Measurements from ENCODE around the gene GPNMB. TPM values are rescaled to one million over a fixed set of nuclear protein-coding genes. Genes with fewer than 3 reads are reported as not detected.

The GPNMB gene
- total RNA-seq, 6 experiments from 2014 or later, result 19.3 to 48.8 (median 44.1) TPM

DNA sequence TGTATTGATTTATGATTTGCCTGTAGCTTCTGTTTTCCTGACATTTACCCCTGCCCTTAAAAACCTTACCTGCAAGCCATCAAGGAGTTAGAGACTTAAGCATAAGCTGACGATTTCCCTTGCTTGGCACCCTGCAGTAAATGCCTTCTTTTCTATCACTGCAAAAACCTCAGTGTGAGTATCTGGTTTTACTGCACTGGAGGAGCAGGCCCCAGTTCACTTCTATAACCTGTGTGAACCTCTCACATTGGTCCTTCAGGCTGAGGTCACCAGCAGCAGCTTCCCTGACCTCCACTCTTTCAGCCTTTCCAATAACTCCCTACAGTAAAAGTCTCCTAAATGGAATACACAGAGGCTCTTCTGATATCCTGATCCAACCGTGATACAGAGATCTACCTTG is 34.2 kb upstream of the GPNMB start:
- Mint-ChIP-seq H3K36me3 (ENCODE audit: low read depth) (no peaks in the 10 kb centered on the region), H3K9me3 (no peaks in the 10 kb centered on the region), H3K4me1 (ENCODE audit: low read depth) (peaks cover 9% of the 10 kb centered on the region), H3K27ac (no peak overlapping the region), H3K4me3 (no peak overlapping the region), H3K27me3 (ENCODE audit: insufficient read depth) (peaks cover 5% of the 10 kb centered on the region; the same call in 1 of the 2 replicates)
- TF ChIP-seq, protein P1, sequence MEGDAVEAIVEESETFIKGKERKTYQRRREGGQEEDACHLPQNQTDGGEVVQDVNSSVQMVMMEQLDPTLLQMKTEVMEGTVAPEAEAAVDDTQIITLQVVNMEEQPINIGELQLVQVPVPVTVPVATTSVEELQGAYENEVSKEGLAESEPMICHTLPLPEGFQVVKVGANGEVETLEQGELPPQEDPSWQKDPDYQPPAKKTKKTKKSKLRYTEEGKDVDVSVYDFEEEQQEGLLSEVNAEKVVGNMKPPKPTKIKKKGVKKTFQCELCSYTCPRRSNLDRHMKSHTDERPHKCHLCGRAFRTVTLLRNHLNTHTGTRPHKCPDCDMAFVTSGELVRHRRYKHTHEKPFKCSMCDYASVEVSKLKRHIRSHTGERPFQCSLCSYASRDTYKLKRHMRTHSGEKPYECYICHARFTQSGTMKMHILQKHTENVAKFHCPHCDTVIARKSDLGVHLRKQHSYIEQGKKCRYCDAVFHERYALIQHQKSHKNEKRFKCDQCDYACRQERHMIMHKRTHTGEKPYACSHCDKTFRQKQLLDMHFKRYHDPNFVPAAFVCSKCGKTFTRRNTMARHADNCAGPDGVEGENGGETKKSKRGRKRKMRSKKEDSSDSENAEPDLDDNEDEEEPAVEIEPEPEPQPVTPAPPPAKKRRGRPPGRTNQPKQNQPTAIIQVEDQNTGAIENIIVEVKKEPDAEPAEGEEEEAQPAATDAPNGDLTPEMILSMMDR (IDR thresholded peaks at IDR 0.05), result no peak
- no peak for DNase-seq

DNA sequence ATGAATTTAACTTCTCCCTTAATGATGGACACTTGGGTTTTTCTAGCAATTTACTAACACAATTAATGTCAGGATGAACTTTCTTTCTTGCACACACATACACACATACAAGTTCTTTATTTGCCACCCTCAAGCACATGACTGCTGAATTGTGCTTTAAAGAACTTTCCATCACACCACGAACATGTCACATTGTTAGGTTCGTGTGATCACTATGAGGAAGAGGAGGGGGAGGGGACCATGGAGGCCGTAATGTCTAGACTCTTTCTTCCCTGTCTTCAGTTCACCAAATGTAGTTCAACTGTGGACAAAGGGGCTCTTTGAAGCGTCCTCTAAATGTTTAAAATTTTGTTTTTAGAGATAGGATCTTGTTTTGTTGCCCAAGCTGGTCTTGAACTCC is 33.7 kb upstream of the GPNMB start:
- Mint-ChIP-seq H3K27ac (no peak overlapping the region), H3K4me1 (ENCODE audit: low read depth) (peaks cover 5% of the 10 kb centered on the region), H3K36me3 (ENCODE audit: low read depth) (no peaks in the 10 kb centered on the region), H3K4me3 (no peak overlapping the region), H3K9me3 (no peaks in the 10 kb centered on the region), H3K27me3 (ENCODE audit: insufficient read depth) (peaks cover 5% of the 10 kb centered on the region; the same call in 1 of the 2 replicates)
- no peak for DNase-seq
- TF ChIP-seq, protein P1 (IDR thresholded peaks at IDR 0.05), result no peak

DNA sequence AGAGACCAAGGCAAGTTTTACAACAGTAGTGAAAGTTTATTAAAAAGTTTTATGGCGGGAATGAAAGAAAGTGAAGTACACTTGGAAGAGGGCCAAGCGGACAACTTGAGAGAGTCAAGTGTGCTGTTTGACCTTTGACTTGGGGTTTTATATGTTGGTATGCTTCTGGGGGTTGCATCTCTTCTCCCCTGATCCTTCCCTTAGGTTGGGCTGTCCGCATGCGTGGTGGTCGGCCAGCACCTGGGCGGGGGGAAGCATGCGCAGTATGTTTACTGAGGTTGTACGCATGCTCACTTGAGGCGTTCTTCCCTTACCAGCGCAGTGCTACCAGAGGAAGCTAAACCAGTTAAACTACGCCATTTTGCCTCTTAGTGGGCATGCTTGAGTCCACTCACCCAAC is 32.8 kb upstream of the GPNMB start:
- no peak for DNase-seq
- peaks cover 5% of the 10 kb centered on the region; the same call in 1 of the 2 replicates for H3K27me3 Mint-ChIP-seq (ENCODE audit: insufficient read depth)
- H3K36me3 Mint-ChIP-seq (ENCODE audit: low read depth), result no peaks in the 10 kb centered on the region
- H3K9me3 Mint-ChIP-seq, result no peaks in the 10 kb centered on the region
- no peak overlapping the region for H3K4me3 Mint-ChIP-seq
- TF ChIP-seq, protein P1 (IDR thresholded peaks at IDR 0.05), result no peak
- no peak overlapping the region for H3K27ac Mint-ChIP-seq
- H3K4me1 Mint-ChIP-seq (ENCODE audit: low read depth), result no peaks in the 10 kb centered on the region

DNA sequence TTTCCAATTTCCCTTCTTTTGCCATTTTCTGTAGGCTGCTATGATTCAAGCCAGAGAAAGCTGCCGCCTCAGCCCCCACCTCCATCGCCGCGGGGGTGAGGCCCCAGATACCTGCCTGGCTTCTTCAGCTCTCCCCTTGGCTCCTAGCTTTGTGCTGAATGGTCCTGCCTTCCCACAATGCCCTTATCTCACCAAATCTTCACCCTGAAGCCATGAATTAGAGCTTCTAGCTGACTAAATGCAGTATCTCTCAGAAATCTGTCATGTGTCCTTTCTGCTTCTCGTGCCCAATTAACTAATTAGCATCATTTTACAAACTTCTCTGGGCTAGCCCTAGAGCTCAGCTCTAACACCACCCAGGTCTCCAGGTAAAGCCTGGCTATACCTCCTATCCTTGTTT is 32.2 kb upstream of the GPNMB start:
- no peak for DNase-seq
- Mint-ChIP-seq H3K27me3 (ENCODE audit: insufficient read depth) (peaks cover 5% of the 10 kb centered on the region; the same call in 1 of the 2 replicates), H3K27ac (no peak overlapping the region), H3K4me3 (no peak overlapping the region), H3K4me1 (ENCODE audit: low read depth) (no peaks in the 10 kb centered on the region), H3K36me3 (ENCODE audit: low read depth) (no peaks in the 10 kb centered on the region), H3K9me3 (no peaks in the 10 kb centered on the region)
- TF ChIP-seq, protein P1 (IDR thresholded peaks at IDR 0.05), result no peak

DNA sequence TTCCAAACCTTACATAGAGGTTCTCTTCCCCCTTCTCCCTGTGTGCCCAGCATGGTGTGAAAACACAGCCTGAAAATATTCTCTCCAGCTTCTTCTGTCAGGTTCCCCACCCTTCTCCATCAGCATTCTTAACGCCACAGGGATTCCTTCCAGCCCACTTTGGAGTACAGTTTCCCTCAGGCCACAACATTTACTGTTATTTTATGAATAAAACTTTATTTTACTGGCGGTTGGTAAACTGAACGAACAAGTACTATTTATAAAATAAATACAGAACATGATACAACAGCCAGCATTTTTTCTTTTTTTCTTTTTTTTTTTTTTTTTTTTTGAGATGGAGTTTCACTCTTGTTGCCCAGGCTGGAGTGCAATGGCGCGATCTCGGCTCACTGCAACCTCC is 31.6 kb upstream of the GPNMB start:
- Mint-ChIP-seq H3K4me1 (ENCODE audit: low read depth) (no peaks in the 10 kb centered on the region), H3K27ac (no peak overlapping the region), H3K27me3 (ENCODE audit: insufficient read depth) (peaks cover 5% of the 10 kb centered on the region; the same call in 1 of the 2 replicates), H3K9me3 (no peaks in the 10 kb centered on the region), H3K36me3 (ENCODE audit: low read depth) (no peaks in the 10 kb centered on the region), H3K4me3 (no peak overlapping the region)
- no peak for DNase-seq
- TF ChIP-seq, protein P1 (IDR thresholded peaks at IDR 0.05), result no peak

DNA sequence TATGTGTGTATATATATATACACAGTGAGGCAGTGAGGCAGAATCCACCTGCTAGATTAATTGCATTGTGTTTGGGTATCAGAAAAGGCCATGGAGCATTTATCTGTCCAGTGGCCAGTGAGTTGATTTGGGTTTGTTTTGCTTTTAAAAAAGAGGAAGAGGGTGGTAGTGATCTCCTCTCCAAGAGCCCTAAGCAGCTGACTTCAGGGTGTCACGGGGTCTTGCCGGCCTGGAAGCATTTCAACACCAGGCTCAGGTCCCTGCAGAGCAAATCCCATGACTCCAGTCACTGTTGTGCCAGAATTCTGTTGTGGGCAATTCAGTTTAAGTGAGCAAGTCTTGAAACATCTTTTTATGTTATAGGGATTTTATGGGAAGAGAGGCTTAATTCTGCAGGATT is 30.6 kb upstream of the GPNMB start:
- Mint-ChIP-seq H3K4me3 (no peak overlapping the region), H3K36me3 (ENCODE audit: low read depth) (no peaks in the 10 kb centered on the region), H3K27ac (no peak overlapping the region), H3K9me3 (no peaks in the 10 kb centered on the region), H3K27me3 (ENCODE audit: insufficient read depth) (peaks cover 3% of the 10 kb centered on the region; the same call in 1 of the 2 replicates), H3K4me1 (ENCODE audit: low read depth) (no peaks in the 10 kb centered on the region)
- TF ChIP-seq, protein P1 (IDR thresholded peaks at IDR 0.05), result no peak
- no peak for DNase-seq

All from HFFc6 (cell line).